ENCODE results near the gene SIRT5. TPM values are rescaled to one million over a fixed set of nuclear protein-coding genes. Genes with fewer than 3 reads are reported as not detected.

Gene SIRT5
- total RNA-seq, 4 donors from 2014 or later, result 9.0 to 20.9 (median 16.9) TPM

DNA sequence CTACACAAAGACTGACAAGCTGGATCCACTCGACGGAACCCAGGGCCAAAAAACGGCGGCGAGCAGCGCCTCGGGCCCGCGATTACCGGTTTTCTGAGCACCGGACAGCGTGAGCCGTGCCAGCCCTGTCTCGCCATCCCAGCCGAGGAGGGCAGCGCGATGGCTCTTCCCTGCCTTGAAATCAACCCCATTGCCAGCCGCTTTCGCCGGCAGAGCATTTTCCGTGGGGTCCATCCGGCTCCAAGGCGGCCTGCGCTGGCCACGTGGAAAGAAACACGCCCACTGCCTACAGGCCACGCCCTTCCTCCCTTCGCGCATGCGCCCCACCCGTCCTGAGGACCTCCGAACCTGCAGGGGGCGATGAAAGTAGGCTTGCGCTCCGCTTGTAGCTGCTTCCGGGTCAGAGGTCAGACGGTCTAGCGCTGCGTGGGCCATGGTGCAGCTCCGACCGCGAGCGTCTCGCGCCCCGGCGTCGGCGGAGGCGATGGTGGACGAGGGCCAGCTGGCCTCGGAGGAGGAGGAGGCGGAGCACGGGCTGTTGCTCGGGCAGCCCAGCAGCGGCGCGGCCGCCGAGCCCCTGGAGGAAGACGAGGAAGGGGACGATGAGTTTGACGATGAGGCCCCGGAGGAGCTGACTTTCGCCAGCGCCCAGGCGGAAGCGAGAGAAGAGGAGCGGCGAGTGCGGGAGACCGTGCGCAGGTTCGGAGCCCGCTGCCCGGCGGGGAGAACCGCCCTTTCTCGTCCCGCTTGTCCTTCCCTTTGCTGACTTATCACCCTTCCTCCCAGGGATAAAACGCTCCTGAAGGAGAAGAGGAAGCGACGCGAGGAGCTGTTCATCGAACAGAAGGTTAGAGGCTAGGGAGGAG, 40.8 kb downstream of the SIRT5 start, which contains the start of gene NOL7:
NOL7 (plus strand) TSS at position 410 of the 866 bp plus-strand sequence; CDS start at position 434, 24 bp downstream.
- TF ChIP-seq CTCF (IDR thresholded peaks at IDR 0.05; ENCODE audit: low read depth), result no peak

GRCh38 chr6:13615792-13616120, 41.4 kb downstream of the SIRT5 start:
- no peak for TF ChIP-seq CTCF (IDR thresholded peaks at IDR 0.05; ENCODE audit: low read depth)

GRCh38 chr6:13617066-13617465, 42.7 kb downstream of the SIRT5 start:
- TF ChIP-seq CTCF (IDR thresholded peaks at IDR 0.05; ENCODE audit: low read depth), result no peak

- TF ChIP-seq CTCF (IDR thresholded peaks at IDR 0.05; ENCODE audit: low read depth), result no peak
These were observed 50.5 kb downstream of the SIRT5 start for GRCh38 chr6:13624871-13625288.

GRCh38 chr6:13629459-13630116, 55.2 kb downstream of the SIRT5 start:
- TF ChIP-seq CTCF (IDR thresholded peaks at IDR 0.05; ENCODE audit: low read depth), result no peak

DNA sequence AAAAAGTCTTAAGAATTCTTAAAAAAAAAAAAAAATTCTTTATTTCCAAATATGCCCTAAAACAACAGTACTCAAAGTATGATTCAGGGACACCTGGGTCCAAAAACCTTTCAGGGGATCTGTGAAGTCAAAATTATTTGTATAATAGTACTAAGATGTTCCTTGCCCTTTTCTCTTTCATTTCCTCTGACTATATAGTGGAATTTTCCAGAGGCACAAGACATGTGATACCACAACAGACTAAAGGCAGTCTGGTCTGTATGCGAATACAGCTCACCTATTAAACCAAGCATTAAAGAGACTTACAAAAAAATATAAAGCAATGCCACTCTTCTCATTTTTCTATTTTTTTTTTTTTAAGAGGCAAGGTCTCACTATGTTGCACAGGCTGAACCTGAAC, 56.1 kb downstream of the SIRT5 start:
- no peak for TF ChIP-seq CTCF (IDR thresholded peaks at IDR 0.05; ENCODE audit: low read depth)

DNA sequence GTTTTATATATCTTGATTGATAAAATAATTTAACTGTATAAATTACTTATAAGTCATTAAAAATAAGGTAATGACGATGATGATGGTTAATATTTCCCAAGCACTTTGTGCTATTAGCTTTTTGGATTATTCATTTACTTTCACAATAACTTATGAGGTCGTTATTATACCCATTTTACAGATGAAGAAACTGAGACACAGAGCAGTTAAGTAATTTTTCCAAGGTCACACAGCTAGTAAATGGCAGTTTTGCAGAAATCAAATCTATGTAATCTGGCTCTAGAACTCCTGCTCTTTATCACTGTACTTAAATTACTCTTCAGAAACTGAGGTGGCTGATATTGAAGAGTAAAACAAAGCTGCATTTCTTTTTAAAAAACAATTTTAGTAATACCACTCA, 58.9 kb downstream of the SIRT5 start:
- TF ChIP-seq CTCF (IDR thresholded peaks at IDR 0.05; ENCODE audit: low read depth), result no peak
